GM18951 (cell line): ENCODE data around the gene EPS8L3.
"Not testable (repeated sequence)": the region's sequence is repeated elsewhere in the genome, so short reads cannot be mapped to it uniquely, and the experiment has no call there.

Experiments
- POLR2A ChIP-seq: IDR thresholded peaks from 4 replicates; pipeline ENCODE4 v1.6.1; 2011; ENCODE audit warnings: mild to moderate bottlenecking; ENCODE audit not compliant: insufficient read length, insufficient read depth; ENCODE audit errors: extremely low read depth
- in situ Hi-C: fragments of 300-500 bp; cut with MboI; formaldehyde crosslinking; loops from one replicate; pipeline ENCODE4 v1.12.0; 2022; ENCODE audit warnings: low sequenced_read_pairs, mixed read lengths, inconsistent platforms; ENCODE audit not compliant: unreplicated experiment

Gene EPS8L3

DNA sequence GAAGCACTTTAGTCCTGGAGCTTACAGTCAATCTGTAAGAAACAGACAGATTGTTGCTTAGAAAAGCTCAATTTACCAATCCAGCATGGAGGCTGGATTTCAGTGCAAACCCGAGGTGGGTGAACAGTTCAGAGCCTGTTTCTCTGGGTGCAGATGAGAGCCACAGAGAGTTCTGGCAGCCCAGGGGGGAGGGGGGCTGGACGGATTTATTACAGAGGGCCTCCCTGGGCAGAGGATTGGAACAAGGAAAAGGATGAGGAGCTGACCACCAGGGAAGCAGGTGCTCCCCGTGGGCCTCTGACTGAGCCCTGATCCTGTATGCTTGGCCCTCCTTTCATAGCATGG, 38.0 kb upstream of the EPS8L3 start:
- TF ChIP-seq POLR2A = no peak
- in situ Hi-C loops = no loop called here

DNA sequence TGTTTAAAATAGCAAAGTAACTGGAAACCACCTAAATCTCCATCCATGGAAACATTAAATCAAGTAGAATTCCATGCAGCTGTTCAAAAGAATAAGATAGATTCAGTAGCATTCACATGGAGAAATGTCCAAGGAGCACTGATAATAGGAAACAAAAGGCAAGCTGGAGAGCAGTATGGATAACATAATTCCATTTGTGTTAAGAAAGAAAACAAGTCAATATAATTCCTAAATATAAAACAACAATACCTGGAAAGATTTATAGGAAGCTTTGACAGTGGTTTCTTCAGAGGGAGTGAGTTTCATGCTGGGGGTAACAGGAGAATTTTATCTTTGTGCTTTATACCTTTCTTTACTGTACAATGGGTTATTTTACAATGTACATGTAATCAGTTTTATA, 36.6 kb upstream of the EPS8L3 start:
- in situ Hi-C loops = no loop called here
- TF ChIP-seq POLR2A = no peak

DNA sequence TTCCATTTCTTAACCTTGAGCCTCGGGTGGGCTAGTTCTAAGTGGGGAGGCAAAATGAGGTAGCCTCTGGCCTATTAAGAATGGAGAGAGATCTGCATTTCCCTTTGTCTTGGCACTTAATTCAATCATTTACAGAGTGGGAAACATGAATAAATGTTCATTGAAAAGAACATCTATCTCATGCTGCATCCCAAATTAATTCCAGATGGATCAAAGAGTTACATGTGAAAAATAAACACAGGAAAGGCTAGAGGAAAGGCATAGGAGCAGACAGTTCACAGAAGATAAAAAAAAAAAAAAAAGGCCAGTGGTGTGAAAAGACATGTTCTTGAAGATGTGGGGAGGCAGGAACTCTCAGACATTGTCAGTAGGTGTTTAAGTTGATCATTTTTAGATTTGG, 35.7 kb upstream of the EPS8L3 start:
- in situ Hi-C loops = no loop called here

DNA sequence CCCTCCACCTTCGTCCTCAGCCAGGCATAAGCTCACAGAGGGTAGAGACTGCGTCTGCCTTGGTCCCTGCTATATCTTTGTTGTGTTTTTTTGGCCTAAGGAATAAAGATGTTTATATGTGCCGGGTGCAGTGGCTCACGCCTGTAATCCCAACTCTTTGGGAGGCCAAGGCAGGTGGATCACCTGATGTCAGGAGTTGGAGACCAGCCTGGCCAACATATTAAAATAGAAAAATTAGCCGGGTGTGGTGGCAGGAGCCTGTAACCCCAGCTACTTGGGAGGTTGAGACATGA, 33.5 kb upstream of the EPS8L3 start:
- in situ Hi-C loops = not testable (repeated sequence)

More for the DNA sequence above, 35.7 kb upstream of the EPS8L3 start:
- TF ChIP-seq POLR2A = no peak

DNA sequence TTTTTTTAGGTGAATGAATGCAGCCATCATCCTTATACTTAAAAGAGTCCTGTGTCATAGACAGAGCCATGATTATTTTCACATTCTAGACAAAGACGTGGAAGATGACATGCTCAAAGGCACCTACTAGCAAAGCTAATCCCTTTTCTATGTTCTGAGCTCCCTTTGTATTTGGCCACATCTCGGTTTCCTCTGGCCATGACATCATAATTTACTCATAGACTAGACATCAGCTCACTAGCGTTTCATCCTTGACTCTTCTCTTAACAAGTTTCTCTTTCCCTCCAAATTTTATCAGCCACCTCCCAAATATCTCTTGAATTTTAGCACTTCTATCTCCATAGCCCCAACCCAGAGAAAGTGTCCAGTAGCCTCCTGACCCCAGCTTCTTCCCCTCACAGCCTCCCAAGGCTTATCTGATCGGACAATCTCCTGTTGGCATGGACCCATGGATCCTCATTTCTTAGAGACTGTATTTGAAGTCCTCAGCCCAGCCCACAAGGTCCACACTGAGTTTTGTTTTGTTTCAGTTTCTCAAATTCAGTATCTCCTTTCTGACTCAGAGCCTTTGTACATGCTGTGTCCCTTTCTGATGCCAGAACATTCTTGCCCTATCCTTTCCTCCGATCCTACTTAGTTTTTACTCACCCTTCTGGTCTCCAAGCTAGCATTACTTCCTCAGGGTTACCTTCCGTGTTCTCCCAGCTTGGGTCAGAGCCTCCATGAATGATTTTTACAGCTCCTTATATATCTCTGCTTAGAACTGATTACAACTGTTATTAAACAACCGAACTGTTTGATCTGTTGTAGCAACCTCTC, 33.0 kb upstream of the EPS8L3 start:
- TF ChIP-seq POLR2A = no peak
- in situ Hi-C loops = no loop called here

DNA sequence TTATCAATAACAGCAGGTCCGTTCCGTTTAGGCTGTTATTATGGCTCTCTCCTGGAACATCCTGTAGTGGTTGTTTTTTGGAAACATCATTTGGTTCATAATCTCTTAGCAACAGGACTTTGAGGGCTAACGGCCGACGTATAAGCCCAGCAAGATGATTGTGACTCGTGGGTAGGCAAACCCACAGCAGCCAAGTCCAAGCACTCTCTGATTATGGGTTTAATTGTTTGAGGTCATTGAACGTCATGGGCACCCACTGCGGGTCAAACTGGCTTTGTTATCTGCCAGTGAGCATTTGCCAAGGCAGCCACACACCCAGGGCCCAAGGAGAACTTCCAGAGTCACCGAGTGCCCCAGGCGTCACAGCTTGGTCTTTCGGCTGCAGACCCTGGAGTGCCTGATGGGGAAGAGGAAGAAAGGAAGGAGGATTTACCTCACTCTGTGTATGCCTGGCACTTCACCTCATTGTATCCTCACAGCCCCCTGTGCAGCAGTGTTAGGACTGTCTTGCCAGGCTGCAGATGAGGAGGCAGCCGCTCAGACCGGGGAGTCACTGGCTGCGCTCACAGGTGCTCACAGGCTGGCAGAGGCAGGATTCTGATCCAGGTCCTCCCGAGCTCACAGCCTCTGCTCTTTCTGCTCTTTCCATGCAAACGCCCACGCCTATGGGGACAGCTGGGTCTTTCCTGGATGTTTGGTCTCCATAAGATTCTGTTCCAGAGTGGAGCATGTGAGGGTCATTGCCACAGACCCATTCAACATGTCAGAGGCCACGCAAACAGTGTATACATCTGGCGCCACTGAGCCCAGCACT, 30.8 kb upstream of the EPS8L3 start:
- in situ Hi-C loops = loop anchor here (5.0 kb wide), 1 partner anchor 188 kb away; the partner anchor contains the start of gene AHCYL1
- TF ChIP-seq POLR2A = no peak

DNA sequence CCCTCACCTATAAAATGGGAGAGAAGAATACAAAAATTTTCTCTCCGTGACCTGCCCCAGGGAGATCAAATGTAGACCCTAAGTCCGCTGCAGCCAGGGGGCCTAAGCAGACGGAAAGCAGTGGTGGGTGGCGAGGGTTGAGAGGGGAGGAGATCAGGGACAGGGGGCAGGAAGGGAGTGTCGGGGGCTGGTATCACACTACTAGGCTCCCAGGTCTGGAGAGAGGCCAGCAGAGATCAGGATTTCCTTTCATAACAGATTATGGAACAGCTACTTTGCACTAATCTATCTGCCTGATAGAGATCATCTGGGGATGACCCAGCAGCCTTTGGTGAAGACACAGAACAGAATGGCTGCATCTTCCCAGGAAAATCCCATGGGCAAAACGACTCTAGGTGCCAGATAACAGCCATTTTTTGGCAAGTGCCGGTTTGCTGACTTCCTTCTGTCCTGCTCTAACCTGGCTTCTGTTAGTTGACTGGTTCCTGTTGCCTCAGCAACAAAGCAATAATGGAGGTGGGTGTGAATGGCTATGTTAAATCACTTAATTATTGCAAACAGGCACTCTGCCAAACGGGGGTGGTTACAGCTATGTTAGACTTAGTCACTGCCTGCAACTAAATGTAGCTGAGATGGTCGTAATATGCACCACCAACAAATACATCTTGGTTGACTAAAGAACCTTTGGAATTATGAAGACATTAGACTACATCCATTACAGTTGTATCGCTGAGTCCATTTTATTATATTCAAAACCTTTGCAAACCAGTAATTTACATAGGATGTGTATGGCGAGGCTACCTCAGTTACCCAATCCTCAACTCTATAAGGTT, 30.0 kb upstream of the EPS8L3 start:
- in situ Hi-C loops = loop anchor here (5.0 kb wide), 1 partner anchor 189 kb away; the partner anchor contains the start of gene AHCYL1
- TF ChIP-seq POLR2A = no peak

DNA sequence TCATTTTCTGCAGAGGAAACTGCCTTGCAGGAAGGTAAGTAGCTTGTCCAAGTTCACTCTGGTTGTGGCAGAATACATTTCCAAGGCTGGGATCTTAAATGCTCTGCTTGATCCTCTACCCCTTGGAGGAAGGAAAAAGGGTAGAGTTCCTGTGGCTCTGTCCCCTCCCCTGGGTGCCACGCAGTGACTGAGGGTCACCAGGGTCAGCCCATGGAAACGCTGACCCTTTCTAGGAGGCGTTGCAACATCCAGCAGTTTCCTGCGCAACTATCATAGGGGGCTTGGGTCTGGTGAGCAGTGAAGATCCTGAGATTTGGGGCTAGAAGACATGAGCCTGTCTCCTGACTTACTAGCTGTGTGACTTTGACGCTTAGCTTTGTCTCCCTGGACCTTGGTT, 29.4 kb upstream of the EPS8L3 start:
- no peak for TF ChIP-seq POLR2A
- in situ Hi-C loops = loop anchor here (5.0 kb wide), 1 partner anchor 189 kb away; the partner anchor contains the start of gene AHCYL1

DNA sequence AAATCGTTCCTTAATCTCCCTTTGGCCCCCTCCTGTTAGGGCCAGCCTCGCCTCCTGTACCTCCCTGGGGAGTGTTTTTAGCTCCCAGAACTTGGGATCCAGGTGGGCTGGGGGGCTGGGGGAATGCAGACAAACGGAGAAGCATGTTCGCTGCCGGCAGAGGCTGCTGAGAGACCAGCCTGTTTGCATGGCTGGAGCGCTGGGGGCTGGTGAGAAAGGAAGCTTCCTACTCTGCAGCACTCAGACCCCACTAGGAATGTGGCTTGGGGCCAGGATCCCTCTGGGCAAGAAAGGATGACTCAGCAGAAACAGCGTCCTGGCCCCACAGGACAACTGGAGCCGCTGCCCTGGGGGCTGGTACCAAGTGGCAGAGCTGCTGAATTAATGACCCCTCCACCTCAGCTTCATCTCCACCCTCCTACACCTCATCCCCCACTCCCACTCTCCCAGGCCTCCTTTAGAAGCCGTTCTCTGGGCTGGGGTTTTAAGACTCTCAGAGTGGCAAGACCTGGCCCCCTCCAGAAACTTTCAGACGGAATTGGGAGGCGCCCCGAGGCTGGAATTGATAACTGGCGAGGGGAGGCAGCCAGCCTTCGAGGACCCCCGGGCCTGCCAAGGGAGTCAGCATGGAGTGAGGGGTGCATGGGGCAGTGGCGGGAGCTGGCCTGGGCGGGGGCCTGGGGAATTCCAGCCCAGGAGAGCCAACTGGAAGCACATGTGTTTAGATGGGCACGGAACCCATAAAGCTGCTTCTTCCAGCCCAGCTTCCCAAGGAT, 28.5 kb upstream of the EPS8L3 start:
- in situ Hi-C loops = loop anchor here (5.0 kb wide), 1 partner anchor 190 kb away; the partner anchor contains the start of gene AHCYL1
- TF ChIP-seq POLR2A = no peak

DNA sequence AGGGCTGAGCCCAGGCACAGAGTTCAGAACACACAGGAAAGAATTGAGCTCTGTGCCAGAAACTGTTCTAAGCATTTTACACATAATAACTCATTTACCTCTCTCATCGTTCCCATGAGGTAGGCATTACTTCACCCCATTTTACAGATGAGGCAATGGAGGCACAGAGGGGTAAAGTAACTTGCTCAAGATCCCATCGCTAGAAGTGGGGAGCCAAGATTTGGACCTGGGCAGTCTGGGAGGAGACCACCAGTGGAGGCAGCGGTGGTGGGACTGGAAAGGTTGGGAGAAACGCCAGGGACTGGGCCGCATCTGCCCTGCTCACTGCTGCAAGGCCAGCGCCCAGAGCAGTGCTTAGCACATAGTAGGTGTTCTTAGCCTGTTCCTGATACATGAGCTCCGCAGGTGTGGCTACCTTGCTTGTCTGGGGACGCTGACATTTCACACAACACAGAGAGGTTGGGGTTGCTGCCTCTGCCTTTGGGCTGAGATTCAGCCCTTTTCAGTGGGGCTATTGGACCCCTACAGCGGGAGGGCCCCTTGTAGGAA, 27.8 kb upstream of the EPS8L3 start:
- in situ Hi-C loops = loop anchor here (5.0 kb wide), 1 partner anchor 191 kb away; the partner anchor contains the start of gene AHCYL1

DNA sequence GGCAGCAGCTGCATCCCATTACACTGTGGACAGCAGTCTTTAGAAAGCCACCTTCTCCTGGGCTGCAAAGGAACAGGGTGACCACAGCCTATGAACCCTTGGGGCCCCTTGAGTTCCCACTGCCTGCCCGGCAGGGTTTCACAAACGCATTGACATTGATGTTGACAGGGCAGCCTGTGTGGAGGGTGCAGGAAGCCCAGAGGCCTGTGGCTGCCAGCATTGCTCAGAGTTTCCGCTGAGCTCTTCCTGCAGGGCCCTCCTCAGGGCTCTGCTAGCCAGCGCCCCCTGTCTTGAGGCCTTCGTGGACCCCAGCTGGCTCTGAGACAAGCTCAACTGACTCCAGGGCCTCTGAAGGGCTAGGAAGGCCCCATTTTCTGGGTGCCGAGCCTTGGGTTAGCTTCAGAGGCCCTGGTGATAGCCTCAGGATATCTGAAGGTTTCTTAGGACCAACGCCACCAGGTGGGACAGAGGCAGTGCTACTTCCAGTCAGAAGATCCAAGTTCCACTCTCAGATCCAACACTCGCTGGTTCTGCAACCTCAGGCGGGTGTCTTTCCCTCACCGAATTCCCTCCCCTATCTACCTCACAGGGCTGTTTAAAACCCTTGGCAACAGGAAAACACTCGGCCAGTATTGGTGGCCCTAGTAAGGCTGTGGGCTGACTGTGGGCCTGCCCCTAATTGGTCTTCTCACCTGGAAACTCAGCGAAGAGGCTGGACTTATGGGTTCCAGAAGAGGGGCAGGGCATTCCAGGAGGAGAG, 27.2 kb upstream of the EPS8L3 start:
- in situ Hi-C loops = loop anchor here (5.0 kb wide), 1 partner anchor 191 kb away; the partner anchor contains the start of gene AHCYL1
- TF ChIP-seq POLR2A = no peak

More for the DNA sequence above, 27.8 kb upstream of the EPS8L3 start:
- no peak for TF ChIP-seq POLR2A
